HG02970 (cell line): Measurements from ENCODE around the gene IMMP2L.
"Not testable (repeated sequence)": the region's sequence is repeated elsewhere in the genome, so short reads cannot be mapped to it uniquely, and the experiment has no call there.

ENCODE experiments used
- ATAC-seq: cut with Tn5 transposase; IDR thresholded peaks from one replicate; pipeline ENCODE4 v1.9.1; 2021; ENCODE audit warnings: mild to moderate bottlenecking, moderate library complexity, moderate number of reproducible peaks; ENCODE audit not compliant: unreplicated experiment, low FRiP score

Gene IMMP2L

GRCh38 chr7:111290419-111290818 lies 271.9 kb downstream of the IMMP2L start:
- ATAC-seq, result no peak

- ATAC-seq, result not testable (repeated sequence)
Measured at GRCh38 chr7:111288441-111288840, 273.9 kb downstream of the IMMP2L start.

- ATAC-seq, result no peak
Measured at GRCh38 chr7:111282626-111283025, 279.7 kb downstream of the IMMP2L start.

GRCh38 chr7:111274857-111275256 lies 287.4 kb downstream of the IMMP2L start:
- no peak for ATAC-seq

GRCh38 chr7:111272092-111272491 lies 290.2 kb downstream of the IMMP2L start:
- ATAC-seq, result no peak

GRCh38 chr7:111270794-111271193 lies 291.5 kb downstream of the IMMP2L start:
- not testable (repeated sequence) for ATAC-seq

- ATAC-seq, result no peak
Measured at GRCh38 chr7:111268941-111269340, 293.4 kb downstream of the IMMP2L start.

- no peak for ATAC-seq
Measured at GRCh38 chr7:111266613-111267012, 295.7 kb downstream of the IMMP2L start.

- ATAC-seq, result no peak
Measured at GRCh38 chr7:111265394-111265793, 296.9 kb downstream of the IMMP2L start.

- ATAC-seq, result no peak
Measured at GRCh38 chr7:111264981-111265380, 297.3 kb downstream of the IMMP2L start.

- no peak for ATAC-seq
Measured at GRCh38 chr7:111264111-111264868, 298.0 kb downstream of the IMMP2L start.

GRCh38 chr7:111262293-111263116 lies 299.8 kb downstream of the IMMP2L start:
- no peak for ATAC-seq

GRCh38 chr7:111261496-111261895 lies 300.8 kb downstream of the IMMP2L start:
- ATAC-seq, result no peak

GRCh38 chr7:111259991-111260390 lies 302.3 kb downstream of the IMMP2L start:
- no peak for ATAC-seq

GRCh38 chr7:111256391-111256790 lies 305.9 kb downstream of the IMMP2L start:
- ATAC-seq, result no peak

- no peak for ATAC-seq
Measured at GRCh38 chr7:111255576-111255975, 306.7 kb downstream of the IMMP2L start.

GRCh38 chr7:111251365-111251764 lies 310.9 kb downstream of the IMMP2L start:
- not testable (repeated sequence) for ATAC-seq

- ATAC-seq, result not testable (repeated sequence)
Measured at GRCh38 chr7:111249807-111250206, 312.5 kb downstream of the IMMP2L start.

GRCh38 chr7:111242141-111242755 lies 320.0 kb downstream of the IMMP2L start:
- ATAC-seq, result no peak

- ATAC-seq, result peak; percentile 86
Measured at GRCh38 chr7:111240371-111240770, 321.9 kb downstream of the IMMP2L start.

GRCh38 chr7:111239437-111239836 lies 322.9 kb downstream of the IMMP2L start:
- no peak for ATAC-seq
